HG02938 (cell line): ENCODE measurements around the gene CENPL.
"Not testable (repeated sequence)": the region's sequence is repeated elsewhere in the genome, so short reads cannot be mapped to it uniquely, and the experiment has no call there.

Experiments used
- ATAC-seq: cut with Tn5 transposase; IDR thresholded peaks from one replicate; pipeline ENCODE4 v1.9.1; 2021; ENCODE audit warnings: mild to moderate bottlenecking, moderate library complexity; ENCODE audit not compliant: unreplicated experiment

Gene CENPL, protein sequence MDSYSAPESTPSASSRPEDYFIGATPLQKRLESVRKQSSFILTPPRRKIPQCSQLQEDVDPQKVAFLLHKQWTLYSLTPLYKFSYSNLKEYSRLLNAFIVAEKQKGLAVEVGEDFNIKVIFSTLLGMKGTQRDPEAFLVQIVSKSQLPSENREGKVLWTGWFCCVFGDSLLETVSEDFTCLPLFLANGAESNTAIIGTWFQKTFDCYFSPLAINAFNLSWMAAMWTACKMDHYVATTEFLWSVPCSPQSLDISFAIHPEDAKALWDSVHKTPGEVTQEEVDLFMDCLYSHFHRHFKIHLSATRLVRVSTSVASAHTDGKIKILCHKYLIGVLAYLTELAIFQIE

DNA sequence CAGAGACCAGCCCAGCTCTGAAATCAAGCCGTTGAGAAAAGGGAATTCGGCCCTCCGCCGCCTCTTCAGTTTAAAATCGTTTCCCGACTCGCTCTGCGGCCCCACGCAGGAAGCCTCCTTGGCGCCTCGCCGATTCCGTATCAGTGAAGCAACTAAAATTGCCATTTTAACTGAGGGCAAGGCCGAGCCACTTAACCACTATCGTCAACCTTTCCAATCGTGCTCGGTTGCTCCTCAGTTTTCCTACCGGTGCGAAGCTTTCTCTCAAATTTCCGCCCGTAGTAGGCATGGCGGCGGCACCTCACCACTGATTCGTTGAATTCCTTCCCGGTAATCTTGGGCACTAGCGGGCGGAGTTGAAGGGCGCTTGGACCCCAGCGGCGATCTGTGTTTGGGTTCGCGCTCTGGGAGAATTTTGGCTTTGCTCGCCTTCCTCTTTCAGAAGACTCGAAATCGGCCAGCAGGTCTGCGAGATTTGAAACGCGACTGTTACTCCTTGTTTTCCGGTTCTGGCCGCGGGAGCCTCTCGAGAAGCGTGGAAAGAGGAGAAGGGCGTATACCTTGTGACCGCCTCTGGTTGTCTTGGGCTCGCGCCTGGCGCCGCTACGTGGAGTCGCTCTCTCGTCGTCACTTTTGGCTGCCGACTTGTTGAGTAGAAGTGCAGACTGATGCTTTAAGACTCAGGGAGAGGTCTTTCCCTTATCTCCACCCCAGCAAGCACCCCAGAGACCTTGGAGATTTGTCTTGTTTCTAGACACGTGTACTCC lies at the start of gene CENPL, which contains the start of gene DARS2:
TSS of gene CENPL (minus strand) at position 569 of the 767 bp plus-strand sequence. CDS start 13,584 bp downstream, outside the sequence.
TSS of gene DARS2 (plus strand) at position 359 of the 767 bp plus-strand sequence. CDS start 557 bp downstream, outside the sequence.
- peak; percentile 84 for ATAC-seq

DNA sequence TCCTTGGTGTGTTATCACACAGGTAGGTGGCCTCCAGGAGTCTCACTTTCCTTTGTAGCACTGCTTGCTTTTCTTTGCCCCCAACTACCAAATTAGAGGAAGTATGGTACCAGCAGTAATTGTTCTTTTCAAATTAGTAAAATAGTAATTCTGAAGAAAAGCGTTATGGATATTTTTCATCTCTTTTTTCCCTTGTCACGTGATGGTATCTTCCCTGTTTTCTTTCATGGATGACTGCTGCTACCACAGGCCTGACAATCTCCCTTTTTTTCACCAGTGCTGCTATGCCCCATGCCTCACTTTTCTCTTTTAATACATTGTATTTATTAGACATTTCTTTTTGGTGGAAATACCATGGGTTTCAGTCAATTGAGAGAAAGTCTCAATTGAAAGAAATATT lies 46.8 kb upstream of the CENPL start:
- no peak for ATAC-seq

DNA sequence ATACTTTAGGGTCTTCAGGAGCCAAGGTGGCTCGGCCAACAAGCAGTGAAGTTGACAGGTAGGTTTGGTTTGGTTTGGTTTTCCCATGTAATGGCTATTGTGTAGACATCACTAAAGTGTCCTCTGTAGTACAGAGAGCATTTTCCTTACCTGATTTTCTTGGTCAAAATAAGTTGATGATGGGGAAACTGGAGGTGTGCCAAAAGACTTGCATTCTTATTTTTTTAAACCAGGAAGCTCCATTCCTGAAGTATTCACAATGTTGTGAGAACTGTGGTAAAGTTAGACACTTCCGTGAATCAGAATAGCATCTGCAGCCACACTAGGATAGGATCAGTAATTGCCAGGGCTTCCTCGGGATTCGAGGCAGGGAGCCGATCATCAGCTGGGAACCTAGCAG lies 46.4 kb upstream of the CENPL start:
- ATAC-seq, result no peak

DNA sequence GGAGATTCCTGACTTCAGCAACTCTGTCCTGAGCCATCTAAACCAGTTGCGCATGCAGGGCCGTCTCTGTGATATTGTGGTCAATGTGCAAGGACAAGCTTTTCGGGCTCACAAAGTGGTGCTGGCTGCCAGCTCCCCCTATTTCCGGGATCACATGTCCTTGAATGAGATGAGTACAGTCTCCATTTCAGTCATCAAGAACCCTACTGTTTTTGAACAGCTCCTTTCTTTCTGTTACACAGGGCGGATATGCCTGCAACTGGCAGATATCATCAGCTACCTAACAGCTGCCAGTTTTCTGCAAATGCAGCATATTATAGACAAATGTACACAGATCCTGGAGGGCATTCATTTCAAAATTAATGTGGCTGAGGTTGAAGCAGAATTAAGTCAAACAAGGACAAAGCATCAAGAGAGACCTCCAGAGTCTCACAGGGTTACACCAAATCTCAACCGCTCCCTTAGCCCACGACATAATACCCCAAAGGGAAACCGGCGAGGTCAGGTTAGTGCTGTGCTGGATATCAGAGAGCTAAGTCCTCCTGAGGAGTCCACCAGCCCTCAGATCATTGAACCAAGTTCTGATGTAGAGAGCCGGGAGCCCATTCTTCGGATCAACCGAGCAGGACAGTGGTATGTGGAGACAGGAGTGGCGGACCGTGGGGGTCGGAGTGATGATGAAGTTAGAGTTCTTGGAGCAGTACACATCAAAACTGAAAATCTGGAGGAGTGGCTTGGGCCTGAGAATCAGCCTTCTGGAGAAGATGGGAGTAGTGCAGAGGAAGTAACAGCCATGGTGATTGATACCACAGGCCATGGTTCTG lies 45.8 kb upstream of the CENPL start:
- ATAC-seq, result no peak

DNA sequence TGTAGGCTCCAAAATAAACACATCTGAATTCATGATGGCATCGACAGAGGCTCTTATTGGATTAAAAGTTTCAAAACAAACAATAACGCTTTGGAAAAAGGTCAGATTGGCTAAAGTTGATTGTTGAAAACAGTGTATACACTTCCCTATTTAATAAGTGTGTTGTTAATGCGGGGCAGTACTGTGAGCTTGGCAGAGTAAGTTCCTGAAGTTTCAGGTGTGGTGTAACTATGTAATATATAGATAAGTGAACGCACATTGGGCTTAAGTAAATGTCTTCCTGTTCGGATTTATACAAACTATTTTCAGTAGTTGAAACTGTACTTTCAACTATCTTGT lies 44.3 kb upstream of the CENPL start:
- no peak for ATAC-seq

DNA sequence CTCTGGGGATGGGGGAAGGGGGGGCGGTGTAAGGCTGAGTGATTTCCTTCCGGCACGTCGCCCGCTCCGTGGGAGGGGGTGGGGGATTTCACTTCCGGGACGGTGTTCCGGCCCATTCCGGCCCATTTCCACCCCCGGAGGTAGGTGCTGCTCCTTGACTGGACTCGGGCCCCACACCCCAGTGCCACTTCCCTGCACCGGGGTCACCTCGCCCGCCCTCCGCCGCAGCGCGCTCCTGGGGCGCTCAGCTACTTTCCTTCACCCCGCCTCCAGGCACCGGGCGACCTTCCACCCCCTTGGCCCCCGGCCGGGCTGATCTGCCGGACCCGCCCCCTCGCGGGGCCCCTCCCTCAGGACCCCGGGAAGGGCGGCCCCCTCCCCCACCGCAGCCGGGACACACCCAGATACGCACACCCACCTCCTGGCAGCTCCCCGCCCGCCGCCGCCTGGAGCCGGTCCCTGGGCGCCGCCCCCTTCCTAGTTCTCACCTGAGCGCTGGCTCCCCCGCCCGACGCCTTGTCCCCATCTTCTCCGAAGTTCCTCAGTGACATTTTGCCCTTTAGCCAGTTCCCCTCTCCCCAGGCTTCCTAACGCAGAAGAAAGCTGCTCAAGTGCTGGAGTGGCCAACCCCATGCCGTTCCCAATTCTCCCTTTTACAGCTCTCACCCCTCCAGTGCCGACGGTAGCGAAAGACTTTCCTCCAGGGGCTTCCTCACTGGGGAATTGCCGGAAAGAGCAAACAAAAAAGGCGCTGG lies 43.8 kb upstream of the CENPL start, which contains the start of gene ZBTB37:
TSS of gene ZBTB37 (plus strand) at position 115 of the 755 bp plus-strand sequence. CDS start 1,846 bp downstream, outside the sequence.
- peak; percentile 48 for ATAC-seq

DNA sequence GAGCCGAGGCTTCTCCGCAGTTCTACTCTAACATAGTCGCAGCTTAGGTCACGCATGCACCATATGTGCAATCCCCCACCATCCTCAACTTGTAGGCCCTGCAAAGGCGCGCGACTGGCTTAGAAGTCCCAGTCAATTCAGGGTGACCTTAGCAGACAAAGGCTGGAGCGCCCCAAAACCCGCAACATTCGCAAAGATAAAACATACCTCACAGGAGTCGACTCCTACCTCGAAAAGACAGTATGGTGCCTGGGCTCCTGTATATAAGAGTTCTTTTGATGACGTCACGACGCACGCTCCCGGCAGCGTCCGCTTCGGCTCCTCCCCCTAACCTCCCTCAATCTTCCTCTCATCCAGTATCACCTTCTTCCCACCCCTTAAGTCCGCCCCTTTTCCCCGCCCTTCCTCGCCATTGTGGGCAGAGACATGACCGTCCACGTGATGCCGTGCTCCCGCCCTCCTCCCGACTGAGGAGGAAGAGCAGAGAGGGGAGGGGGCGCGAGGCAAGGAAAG lies 43.1 kb upstream of the CENPL start, which contains the start of gene GAS5:
TSS of gene GAS5 (minus strand) at position 237 of the 513 bp plus-strand sequence.
- ATAC-seq, result peak; percentile 74

DNA sequence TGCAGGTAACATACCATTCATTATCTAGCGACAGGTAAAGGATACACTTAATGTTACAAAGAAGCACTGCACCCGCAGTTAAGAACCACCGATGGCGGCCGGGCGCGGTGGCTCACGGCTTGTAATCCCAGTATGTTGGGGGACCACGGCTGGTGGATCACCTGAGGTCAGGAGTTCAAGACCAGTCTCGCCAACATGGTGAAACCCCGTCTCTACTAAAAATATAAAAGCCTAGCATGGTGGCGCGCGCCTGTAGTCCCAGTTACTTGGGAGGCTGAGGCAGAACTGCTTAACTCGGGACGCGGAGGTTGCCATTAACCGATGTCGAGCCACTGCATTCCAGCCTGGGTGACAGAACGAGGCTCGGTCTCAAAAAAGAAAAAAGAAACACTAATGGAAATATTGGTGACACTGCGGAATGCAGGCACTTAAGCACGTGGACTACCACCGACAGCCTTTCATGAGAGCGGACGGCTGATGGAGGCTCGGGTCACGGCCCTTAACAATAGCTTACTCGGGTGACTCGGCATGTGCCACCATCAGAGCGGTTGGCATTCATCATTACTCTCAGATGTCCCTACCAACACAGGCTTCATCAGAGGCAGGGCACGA lies 42.6 kb upstream of the CENPL start:
- ATAC-seq, result no peak

DNA sequence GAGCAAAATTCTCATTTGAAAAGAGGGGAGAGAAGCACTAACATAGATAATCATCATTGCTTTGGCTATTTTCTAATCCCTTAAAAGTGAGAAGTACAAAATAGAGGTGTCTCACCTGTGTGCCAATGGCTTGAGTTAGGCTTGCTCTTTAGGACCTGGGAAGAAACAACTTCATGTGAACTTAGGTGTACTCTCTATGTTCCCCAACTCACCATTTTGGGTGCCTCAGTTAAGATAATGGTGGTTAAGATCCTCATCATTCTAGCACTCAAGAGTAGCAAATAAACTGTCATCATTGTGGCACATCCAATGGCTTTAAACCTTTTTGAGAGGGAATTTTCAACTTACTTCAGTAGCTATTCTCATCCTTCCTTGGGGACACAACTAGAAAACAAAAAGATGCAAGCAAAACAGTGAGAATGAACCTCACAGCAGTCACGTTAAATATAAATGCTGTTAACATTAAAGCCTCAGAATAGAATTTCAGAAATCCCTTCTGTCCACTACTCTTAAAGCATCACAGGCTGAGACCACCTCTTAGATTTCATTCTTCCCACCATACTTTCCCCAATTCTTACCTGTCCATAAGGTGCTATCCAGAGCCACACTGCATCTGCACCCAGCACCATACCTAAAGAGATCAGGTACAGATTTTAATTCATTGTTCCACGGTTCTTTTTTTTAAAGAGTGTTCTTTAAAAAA lies 41.9 kb upstream of the CENPL start:
- no peak for ATAC-seq

DNA sequence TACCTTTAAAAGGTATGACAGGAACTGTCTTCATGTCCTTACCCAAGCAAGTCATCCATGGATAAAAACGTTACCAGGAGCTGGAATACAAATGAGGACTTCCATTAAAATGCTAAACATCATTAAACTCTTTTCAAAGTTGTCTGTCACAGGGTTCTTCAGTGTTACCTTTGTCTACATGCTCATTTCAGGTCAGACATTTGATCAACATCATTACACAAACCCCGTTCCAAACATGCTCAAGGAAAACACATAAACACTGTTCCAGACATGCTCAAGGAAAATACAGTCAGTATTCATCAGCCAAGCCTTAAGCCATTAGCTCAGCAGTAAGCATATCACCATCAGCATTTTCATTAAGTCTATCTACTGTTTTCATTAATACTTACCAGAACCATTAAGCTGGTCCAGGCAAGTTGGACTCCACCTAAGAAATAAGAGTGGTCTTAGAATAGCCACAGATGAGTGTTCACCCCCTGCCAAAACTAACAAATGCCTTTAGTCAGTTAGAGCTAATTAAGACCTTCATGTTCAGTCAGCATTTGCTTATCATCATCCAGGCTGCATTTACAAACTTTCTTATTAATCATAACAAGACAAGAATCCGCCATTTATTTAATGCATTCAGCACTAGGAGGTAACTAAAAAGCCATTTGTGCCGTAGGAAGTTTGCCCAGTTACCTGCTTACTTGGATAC lies 40.9 kb upstream of the CENPL start:
- ATAC-seq, result no peak

DNA sequence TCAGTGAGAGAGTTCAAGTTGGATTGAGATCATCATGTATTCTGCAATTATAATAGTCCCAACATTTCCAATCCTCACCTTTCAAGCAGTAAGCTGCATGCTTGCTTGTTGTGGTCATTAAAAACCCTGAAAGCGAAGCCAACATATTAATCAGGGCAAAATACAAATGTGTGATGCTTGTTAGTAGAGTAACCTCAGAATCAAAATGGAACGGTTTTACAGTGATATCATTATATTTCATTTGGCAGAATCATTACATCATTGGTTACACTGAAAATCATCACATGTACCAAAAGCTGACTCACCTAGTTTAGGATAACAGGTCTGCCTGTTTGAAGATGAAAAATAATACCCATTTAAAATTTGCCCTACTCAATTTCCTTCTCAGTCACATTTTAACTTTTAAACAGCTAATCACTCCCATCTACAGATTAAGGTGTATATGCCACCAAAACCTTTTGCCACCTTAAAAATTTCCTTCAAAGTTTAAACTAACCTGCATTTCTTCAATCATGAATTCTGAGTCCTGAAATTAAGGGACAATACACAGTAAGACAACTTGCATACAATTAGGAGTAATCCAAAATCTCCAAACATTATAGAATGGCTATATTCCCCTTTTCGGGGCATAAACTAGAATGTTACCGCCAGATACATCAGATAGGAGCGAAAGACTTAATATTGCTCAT lies 39.6 kb upstream of the CENPL start:
- no peak for ATAC-seq

DNA sequence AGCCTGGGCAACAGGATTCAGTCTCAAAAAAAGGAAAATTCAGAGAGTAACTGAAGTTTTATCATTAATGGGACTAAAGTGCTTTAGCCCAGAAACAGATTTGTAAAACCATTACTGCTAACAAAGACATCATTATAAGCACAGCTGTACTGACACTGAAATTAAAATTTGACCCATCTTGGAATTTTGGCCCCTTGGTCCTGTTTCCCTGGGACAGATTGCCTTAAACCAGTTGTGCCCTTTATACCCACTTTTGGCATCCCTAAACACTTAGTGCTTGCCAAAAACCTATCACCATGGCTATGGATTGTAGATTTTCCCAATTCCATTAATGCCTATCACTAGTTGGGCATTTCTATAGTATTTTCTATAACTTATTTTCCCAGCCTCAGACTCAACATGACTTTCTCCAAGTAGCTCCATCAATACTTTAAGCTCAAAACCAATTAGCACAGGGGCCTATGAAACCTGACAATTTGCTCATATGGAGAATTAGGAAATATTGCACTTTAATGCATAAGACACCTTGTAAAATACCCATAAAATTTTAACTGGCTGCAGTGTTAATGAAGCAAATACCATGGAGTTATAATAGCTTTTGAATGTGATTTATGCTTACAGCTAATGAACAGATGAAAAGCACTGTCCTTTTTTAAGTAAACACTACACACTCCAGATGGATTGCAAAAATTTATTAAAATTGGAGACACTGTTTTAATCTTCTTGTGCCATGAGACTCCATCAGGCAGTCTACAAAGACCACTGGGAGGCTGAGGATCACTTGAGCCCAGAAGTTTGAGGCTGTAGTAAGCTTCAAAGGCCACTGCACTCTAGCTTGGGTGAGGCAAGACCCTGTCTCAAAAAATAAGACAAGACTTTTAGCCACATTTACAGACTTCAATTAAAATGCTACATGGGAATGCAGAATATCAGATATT lies 38.8 kb upstream of the CENPL start:
- ATAC-seq, result no peak

DNA sequence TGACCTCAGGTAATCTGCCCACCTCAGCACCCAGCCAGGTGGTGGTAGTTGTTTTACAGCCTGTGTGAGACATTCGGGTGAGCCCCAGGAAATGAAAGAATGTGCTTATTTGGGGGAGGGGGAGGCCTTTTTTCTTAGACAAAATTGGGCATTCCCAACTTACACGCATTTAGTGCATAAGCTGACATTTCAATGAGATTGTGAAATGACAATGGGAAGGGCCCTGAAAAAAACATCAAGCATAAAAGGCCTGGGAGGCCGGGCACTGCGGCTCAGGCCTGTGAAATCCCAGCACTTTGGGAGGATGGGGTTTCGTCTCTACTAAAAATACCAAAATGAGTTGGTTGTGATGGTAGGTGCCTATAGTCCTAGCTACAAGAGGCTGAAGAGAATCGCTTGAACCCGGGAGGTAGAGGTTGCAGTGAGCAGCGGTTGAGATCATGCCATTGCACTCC lies 38.1 kb upstream of the CENPL start:
- ATAC-seq, result no peak

DNA sequence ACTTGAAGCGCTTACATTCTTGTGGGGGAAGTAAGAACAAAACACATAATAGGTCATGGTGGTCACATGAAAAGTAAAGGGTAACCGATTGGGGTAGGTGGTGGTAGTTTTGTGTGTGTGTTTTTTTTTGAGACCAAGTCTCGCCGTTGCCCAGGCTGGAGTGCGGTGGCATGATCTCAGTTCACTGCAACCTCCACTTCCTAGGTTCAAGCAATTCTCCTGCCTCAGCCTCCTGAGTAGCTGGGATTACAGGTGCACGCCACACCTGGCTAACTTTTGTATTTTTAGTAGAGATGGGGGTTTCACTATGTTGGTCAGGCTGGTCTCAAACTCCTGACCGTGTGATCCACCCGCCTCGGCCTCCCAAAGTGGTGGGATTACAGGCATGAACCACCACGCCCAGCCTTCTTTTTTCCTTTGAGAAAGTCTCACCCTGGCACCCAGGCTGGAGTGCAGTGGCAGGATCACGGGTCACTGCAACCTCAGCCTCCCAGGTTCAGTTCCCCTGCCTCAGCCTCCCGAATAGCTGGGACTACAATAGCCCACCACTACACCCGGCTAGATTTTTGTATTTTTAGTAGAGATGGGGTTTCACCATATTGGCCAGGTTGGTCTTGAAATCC lies 37.6 kb upstream of the CENPL start:
- not testable (repeated sequence) for ATAC-seq

DNA sequence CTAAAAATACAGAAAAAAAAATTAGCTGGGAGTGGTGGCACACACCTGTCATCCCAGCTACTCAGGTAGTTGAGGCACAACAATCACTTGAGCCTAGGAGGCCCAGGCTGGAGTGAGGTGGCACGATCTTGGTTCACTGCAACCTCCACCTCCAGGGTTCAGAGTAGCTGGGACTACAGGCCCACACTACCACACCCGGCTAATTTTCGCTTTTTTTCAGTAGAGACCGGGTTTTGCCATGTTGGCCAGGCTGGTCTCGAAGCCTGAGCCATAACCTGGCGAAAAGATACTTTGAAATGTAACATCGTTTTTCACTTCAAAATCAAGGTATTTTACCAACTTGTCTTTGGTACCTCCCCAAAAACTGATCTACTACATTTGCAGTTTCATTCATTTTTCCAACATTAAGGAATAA lies 37.1 kb upstream of the CENPL start:
- ATAC-seq, result no peak

DNA sequence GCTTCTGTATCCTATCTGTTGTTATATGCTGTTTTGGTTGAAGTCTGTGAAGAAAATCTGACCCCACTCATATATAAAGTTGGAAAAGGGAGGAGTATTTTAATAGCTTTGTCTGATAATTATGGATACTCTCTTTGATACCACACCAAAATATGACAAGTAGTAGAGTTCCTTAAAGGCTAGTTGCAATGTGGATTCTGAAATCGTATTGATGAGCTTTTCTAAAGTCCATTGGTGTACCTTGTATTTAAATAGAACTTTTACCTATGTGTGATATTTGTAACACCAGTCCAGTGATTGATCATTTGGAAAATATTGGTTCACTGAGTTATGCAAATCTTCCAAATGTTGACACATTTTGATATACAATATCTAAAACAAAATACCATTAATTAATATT lies 35.4 kb upstream of the CENPL start:
- no peak for ATAC-seq
